ENCODE data around the gene CELA2B. TPM values are rescaled to one million over a fixed set of nuclear protein-coding genes. Genes with fewer than 3 reads are reported as not detected.

CELA2B gene
- total RNA-seq, 4 donors from 2014 or later, result not detected

GRCh38 chr1:15448877-15449462 is 26.9 kb upstream of the CELA2B start:
- ATAC-seq (no peak), DNase-seq (no peak)
- Histone ChIP-seq H3K4me1 (no peaks in the 10 kb centered on the region), H3K27ac (no peak overlapping the region), H3K4me3 (no peak overlapping the region), H3K9me3 (no peaks in the 10 kb centered on the region), H3K27me3 (no peaks in the 10 kb centered on the region), H3K36me3 (no peaks in the 10 kb centered on the region)
- TF ChIP-seq CTCF (IDR thresholded peaks at IDR 0.05 in 4 of 5, conservative IDR thresholded peaks at IDR 0.05 in 1 of 5), result no peak
- TF ChIP-seq POLR2A (IDR thresholded peaks at IDR 0.05), result no peak
- in situ Hi-C loops (cut with MboI; ENCODE audit: low sequenced_read_pairs in 4 of 4), result loop anchor here in 2 of 4 donors (25.0 kb wide), 2 partner anchors 312 to 337 kb away; no protein-coding TSS in a partner anchor
- intact Hi-C loops (cut with DNase I; ENCODE audit: low total_unique reads), result no loop called here

GRCh38 chr1:15449567-15449966 is 26.3 kb upstream of the CELA2B start:
- Histone ChIP-seq H3K36me3 (no peaks in the 10 kb centered on the region), H3K27me3 (no peaks in the 10 kb centered on the region), H3K4me3 (no peak overlapping the region), H3K4me1 (no peaks in the 10 kb centered on the region), H3K27ac (no peak overlapping the region), H3K9me3 (no peaks in the 10 kb centered on the region)
- in situ Hi-C loops (cut with MboI; ENCODE audit: low sequenced_read_pairs in 4 of 4) (loop anchor here in 2 of 4 donors (25.0 kb wide), 2 partner anchors 312 to 337 kb away; no protein-coding TSS in a partner anchor), intact Hi-C loops (cut with DNase I; ENCODE audit: low total_unique reads) (no loop called here)
- TF ChIP-seq CTCF (IDR thresholded peaks at IDR 0.05 in 4 of 5, conservative IDR thresholded peaks at IDR 0.05 in 1 of 5) (no peak), POLR2A (IDR thresholded peaks at IDR 0.05) (no peak)
- no peak for ATAC-seq
- DNase-seq, result no peak

GRCh38 chr1:15451014-15451722 is 24.7 kb upstream of the CELA2B start:
- Histone ChIP-seq H3K4me1 (no peaks in the 10 kb centered on the region), H3K9me3 (no peaks in the 10 kb centered on the region), H3K27me3 (no peaks in the 10 kb centered on the region), H3K36me3 (no peaks in the 10 kb centered on the region), H3K4me3 (no peak overlapping the region), H3K27ac (no peak overlapping the region)
- intact Hi-C loops (cut with DNase I; ENCODE audit: low total_unique reads) (no loop called here), in situ Hi-C loops (cut with MboI; ENCODE audit: low sequenced_read_pairs in 4 of 4) (no loop called here)
- ATAC-seq, result no peak
- TF ChIP-seq POLR2A (IDR thresholded peaks at IDR 0.05) (no peak), CTCF (IDR thresholded peaks at IDR 0.05 in 4 of 5, conservative IDR thresholded peaks at IDR 0.05 in 1 of 5) (no peak)
- DNase-seq, result no peak

GRCh38 chr1:15452216-15452615 is 23.7 kb upstream of the CELA2B start:
- in situ Hi-C loops (cut with MboI; ENCODE audit: low sequenced_read_pairs in 4 of 4) (no loop called here), intact Hi-C loops (cut with DNase I; ENCODE audit: low total_unique reads) (no loop called here)
- no peak for TF ChIP-seq CTCF (IDR thresholded peaks at IDR 0.05 in 4 of 5, conservative IDR thresholded peaks at IDR 0.05 in 1 of 5)
- TF ChIP-seq POLR2A (IDR thresholded peaks at IDR 0.05), result no peak
- Histone ChIP-seq H3K27ac (no peak overlapping the region), H3K36me3 (no peaks in the 10 kb centered on the region), H3K4me3 (no peak overlapping the region), H3K9me3 (no peaks in the 10 kb centered on the region), H3K27me3 (no peaks in the 10 kb centered on the region), H3K4me1 (no peaks in the 10 kb centered on the region)
- ATAC-seq, result no peak
- DNase-seq, result no peak

Measured in gastrocnemius medialis (tissue), 4 donors.